GM12801 (cell line): Measurements from ENCODE around the gene FAM163B.

Experiments used
- CTCF ChIP-seq: IDR thresholded peaks from one replicate; pipeline ENCODE4 v1.5.1; 2011; ENCODE audit warnings: control low read depth; ENCODE audit not compliant: insufficient read length; ENCODE audit errors: extremely low read depth

FAM163B gene

DNA sequence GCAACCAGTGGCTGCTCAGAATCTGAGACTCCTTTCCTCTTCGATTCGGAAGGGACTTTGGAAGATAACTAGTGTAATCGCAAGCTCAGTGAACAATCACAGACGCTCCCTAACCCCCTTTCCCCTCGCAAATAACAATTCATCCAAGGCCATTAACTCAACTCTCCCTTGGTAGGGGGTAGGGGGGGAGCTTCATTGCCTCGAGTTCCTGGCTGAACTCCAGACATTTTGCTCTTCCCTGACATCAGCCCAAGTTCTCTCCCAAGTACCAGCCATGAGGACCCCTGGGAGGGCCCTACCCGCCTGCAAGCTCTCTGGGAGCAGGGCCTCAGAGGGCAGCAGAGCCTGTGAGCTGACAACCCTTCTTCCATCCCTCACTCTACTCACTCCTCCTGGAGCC is 8.4 kb downstream of the FAM163B start:
- TF ChIP-seq CTCF: no peak

DNA sequence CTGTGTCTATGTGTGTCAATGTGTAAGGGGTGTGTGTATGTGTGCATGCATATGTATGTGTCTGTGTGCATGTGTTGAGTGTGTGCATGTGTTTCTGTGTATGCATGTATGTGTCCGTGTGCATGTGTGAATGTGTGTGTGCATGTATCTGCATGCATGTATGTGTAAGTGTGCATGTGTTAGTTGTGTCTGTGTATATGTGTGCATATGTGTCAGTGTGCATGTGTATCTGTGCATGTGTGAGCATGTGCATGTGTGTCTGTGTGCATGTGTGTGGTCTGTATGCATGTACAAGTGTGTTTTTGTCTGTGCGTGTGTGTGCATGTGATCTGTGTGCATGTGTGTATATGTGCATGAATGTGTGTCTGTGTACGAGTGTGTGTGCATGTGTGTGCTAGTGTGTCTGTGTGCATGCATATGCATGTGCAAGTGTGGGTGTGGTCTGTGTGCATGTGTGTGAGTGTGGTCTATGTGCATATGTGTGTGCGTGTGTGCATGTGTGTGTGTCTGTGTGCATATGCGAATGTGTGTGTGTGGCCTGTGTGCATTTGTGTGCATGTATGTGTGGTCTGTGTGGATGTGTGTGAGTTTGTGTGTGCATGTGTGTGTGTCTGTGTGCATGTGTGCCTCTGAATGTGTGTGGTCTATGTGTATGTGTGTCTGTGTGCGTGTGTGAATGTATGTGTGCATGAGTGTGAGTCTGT is 9.6 kb downstream of the FAM163B start:
- TF ChIP-seq CTCF: no peak

GRCh38 chr9:133598978-133599377 is 10.2 kb downstream of the FAM163B start:
- no peak for TF ChIP-seq CTCF

DNA sequence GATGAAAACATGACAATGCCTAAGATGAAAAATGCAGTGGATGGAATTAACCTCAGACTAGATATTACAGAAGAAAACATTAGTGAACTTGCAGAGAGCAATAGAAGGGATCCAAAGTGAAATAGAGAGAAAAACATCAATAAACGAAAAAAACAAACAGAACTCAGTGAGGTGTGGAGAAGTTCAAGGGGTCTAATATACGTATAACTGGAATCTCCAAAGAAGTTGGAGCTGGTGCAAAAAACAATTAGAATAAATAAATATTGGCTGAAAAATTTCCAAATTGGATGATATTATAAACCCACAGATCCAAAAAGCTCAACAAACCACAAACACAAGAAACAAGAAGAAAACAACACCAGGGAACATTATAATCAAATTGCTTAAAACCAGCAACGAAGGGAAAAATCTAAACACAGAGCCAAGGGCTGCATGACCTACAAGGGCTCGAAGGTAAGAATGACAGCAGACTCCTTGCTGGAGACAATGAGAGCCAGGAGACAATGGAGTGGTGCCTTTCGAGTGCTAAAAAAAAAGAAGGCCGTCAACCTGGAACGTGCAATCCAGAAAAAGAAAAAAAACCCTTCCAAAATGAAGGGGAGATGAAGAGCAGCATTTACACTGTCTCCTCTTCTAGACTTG is 11.8 kb downstream of the FAM163B start:
- TF ChIP-seq CTCF: no peak

GRCh38 chr9:133595910-133596309 is 13.3 kb downstream of the FAM163B start:
- no peak for TF ChIP-seq CTCF

DNA sequence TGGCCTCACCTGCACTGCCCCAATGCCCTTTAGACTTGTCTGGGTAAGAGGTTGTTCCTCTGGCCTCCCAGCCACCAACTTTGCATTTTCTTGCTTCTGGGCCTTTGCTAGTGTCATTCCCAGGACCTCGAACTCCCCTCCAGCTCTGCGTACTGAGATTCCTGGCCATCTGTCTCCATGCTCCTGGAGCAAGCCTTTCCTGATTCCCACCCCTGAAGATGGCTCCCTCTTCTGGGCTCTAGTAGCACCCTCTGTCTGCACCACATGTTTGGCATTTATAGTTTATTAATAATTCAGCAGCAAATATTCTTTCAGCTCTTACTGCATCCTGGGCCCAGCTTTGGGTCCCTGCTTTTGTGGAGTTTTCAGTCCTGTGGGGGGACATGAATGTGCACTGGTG is 14.9 kb downstream of the FAM163B start:
- no peak for TF ChIP-seq CTCF

GRCh38 chr9:133593587-133594253 is 15.5 kb downstream of the FAM163B start:
- TF ChIP-seq CTCF: no peak
